GM23338 (cell line): ENCODE results near the gene TMEM132D. TPM values are rescaled to one million over a fixed set of nuclear protein-coding genes. Genes with fewer than 3 reads are reported as not detected.
A peak's percentile ranks its signal among the peaks of the same experiment; 100 is the strongest.

ENCODE experiments used
- ATAC-seq: fragments of 200-7000 bp; cut with Tn5 transposase; 3 replicates; pipeline ENCODE4 v1.9.1; 2020
- DNase-seq: peaks from one replicate; pipeline ENCODE4 v3.0.0-alpha.2; 2015; ENCODE audit warnings: low spot score
- H2AFZ ChIP-seq: fragments of 200-600 bp; sonication (generic); 2 replicates; pipeline ENCODE4 v1.8.0; 2016; ENCODE audit warnings: antibody characterized with exemption, mild to moderate bottlenecking, moderate library complexity
- H3F3A ChIP-seq: fragments of 200-600 bp; sonication (generic); replicated peaks from 2 replicates; pipeline ENCODE4 v1.8.0; 2017; ENCODE audit warnings: antibody characterized with exemption, mixed run types, low read depth
- H3K27ac ChIP-seq: fragments of 200-600 bp; sonication (generic); 2 replicates; pipeline ENCODE4 v1.6.1; 2016; ENCODE audit warnings: low read depth
- H3K27me3 ChIP-seq: fragments of 200-600 bp; sonication (generic); 2 replicates; pipeline ENCODE4 v1.8.0; 2016; ENCODE audit warnings: mild to moderate bottlenecking, mixed run types, moderate library complexity; ENCODE audit not compliant: insufficient read depth
- H3K36me3 ChIP-seq: fragments of 200-600 bp; sonication (generic); 2 replicates; pipeline ENCODE4 v1.8.0; 2016; ENCODE audit warnings: mild to moderate bottlenecking; ENCODE audit not compliant: insufficient read depth
- H3K4me1 ChIP-seq: fragments of 200-600 bp; sonication (generic); 2 replicates; pipeline ENCODE4 v1.8.0; 2016; ENCODE audit warnings: mild to moderate bottlenecking, moderate library complexity; ENCODE audit not compliant: insufficient read depth
- H3K4me2 ChIP-seq: fragments of 200-600 bp; sonication (generic); 2 replicates; pipeline ENCODE4 v1.7.1; 2017; ENCODE audit warnings: mixed run types
- H3K4me3 ChIP-seq: fragments of 200-600 bp; sonication (generic); 2 replicates; pipeline ENCODE4 v1.6.1; 2016; ENCODE audit warnings: mixed run types
- H3K79me2 ChIP-seq: fragments of 200-600 bp; sonication (generic); replicated peaks from 2 replicates; pipeline ENCODE4 v1.8.0; 2017; ENCODE audit warnings: mild to moderate bottlenecking; ENCODE audit not compliant: insufficient read depth
- H3K9me2 ChIP-seq: fragments of 200-600 bp; sonication (generic); 2 replicates; pipeline ENCODE4 v1.8.0; 2017; ENCODE audit not compliant: insufficient read depth
- H4K20me1 ChIP-seq: fragments of 200-600 bp; sonication (generic); replicated peaks from 2 replicates; pipeline ENCODE4 v1.8.0; 2017; ENCODE audit warnings: mild to moderate bottlenecking; ENCODE audit not compliant: insufficient read depth
- H3K27ac Mint-ChIP-seq: 2 replicates; pipeline ENCODE4 v1.8.0; 2020; ENCODE audit warnings: inconsistent platforms, mild to moderate bottlenecking, moderate library complexity, mixed read lengths
- H3K27me3 Mint-ChIP-seq: 3 replicates; pipeline ENCODE4 v1.8.0; 2022; ENCODE audit warnings: low read depth, mild to moderate bottlenecking, moderate library complexity, mixed read lengths, inconsistent platforms; ENCODE audit not compliant: insufficient read depth, poor library complexity
- H3K36me3 Mint-ChIP-seq: 3 replicates; pipeline ENCODE4 v1.8.0; 2021; ENCODE audit warnings: low read depth, mild to moderate bottlenecking, inconsistent platforms, moderate library complexity, mixed read lengths
- H3K4me1 Mint-ChIP-seq: 3 replicates; pipeline ENCODE4 v1.8.0; 2020; ENCODE audit warnings: mild to moderate bottlenecking, inconsistent platforms, mixed read lengths
- H3K4me3 Mint-ChIP-seq: 3 replicates; pipeline ENCODE4 v1.8.0; 2021; ENCODE audit warnings: moderate library complexity, mild to moderate bottlenecking, inconsistent platforms, mixed read lengths
- H3K9me3 Mint-ChIP-seq: 3 replicates; pipeline ENCODE4 v1.8.0; 2020; ENCODE audit warnings: moderate library complexity, mild to moderate bottlenecking, inconsistent platforms, mixed read lengths
- CREB1 ChIP-seq: fragments of 250-450 bp; sonication (Bioruptor Pico); IDR thresholded peaks from 2 replicates; pipeline ENCODE4 v1.5.0; 2020; ENCODE audit warnings: low read depth, mild to moderate bottlenecking, moderate library complexity
- CTCF ChIP-seq, 2 experiments: fragments of 200-600 bp in 1 of 2; sonication (generic) in 1 of 2; conservative IDR thresholded peaks; 2 replicates each; pipeline versions ENCODE4 v1.5.1 to v1.6.1; 2016 to 2017; ENCODE audit warnings: antibody characterized with exemption in 2 of 2, low read depth in 2 of 2, mild to moderate bottlenecking in 2 of 2, moderate library complexity in 1 of 2
- ETS1 ChIP-seq: IDR thresholded peaks from 2 replicates; pipeline ENCODE4 v1.6.1; 2016; ENCODE audit warnings: antibody characterized with exemption
- EZH2 ChIP-seq: fragments of 200-600 bp; sonication (generic); IDR thresholded peaks from one replicate; pipeline ENCODE4 v1.8.0; 2017; ENCODE audit warnings: antibody characterized with exemption, mild to moderate bottlenecking, low read depth; ENCODE audit not compliant: unreplicated experiment
- EZH2phosphoT487 ChIP-seq: fragments of 200-600 bp; sonication (generic); IDR thresholded peaks from one replicate; pipeline ENCODE4 v1.8.1; 2018; ENCODE audit warnings: antibody characterized with exemption; ENCODE audit not compliant: unreplicated experiment
- JUNB ChIP-seq: IDR thresholded peaks from one replicate; pipeline ENCODE4 v1.6.1; 2016; ENCODE audit warnings: antibody characterized with exemption; ENCODE audit not compliant: unreplicated experiment
- NANOG ChIP-seq: IDR thresholded peaks from 2 replicates; pipeline ENCODE4 v1.6.1; 2016; ENCODE audit warnings: antibody characterized with exemption, borderline replicate concordance
- POLR2AphosphoS5 ChIP-seq: IDR thresholded peaks from 2 replicates; pipeline ENCODE4 v1.6.1; 2016; ENCODE audit warnings: antibody characterized with exemption, low read depth
- REST ChIP-seq: IDR thresholded peaks from one replicate; pipeline ENCODE4 v1.6.1; 2018; ENCODE audit warnings: antibody characterized with exemption; ENCODE audit not compliant: unreplicated experiment
- STAT1 ChIP-seq: IDR thresholded peaks from one replicate; pipeline ENCODE4 v1.6.1; 2016; ENCODE audit warnings: antibody characterized with exemption; ENCODE audit not compliant: unreplicated experiment
- ZNF114 ChIP-seq: fragments of 250-450 bp; sonication (Bioruptor Pico); IDR thresholded peaks from 2 replicates; pipeline ENCODE4 v1.5.0; 2020; ENCODE audit warnings: mild to moderate bottlenecking, moderate library complexity
- ZNF331 ChIP-seq: fragments of 250-450 bp; sonication (Bioruptor Pico); IDR thresholded peaks from 2 replicates; pipeline ENCODE4 v1.5.0; 2020; ENCODE audit warnings: low read depth, mild to moderate bottlenecking, moderate library complexity
- ZNF462 ChIP-seq: fragments of 250-450 bp; sonication (Bioruptor Pico); IDR thresholded peaks from 2 replicates; pipeline ENCODE4 v1.5.0; 2020; ENCODE audit warnings: mild to moderate bottlenecking, moderate library complexity
- polyA plus RNA-seq: library from polyadenylated mRNA; unstranded; fragments of >200 nt; fragmentation: Nextera tagmentation; extraction: Ambion mirVana; gene quantifications from 2 replicates; pipeline ENCODE4 v1.2.1, GENCODE V29; 2016
- total RNA-seq: library from RNA; depleted of rRNA; stranded (reverse); fragments of >200 nt; shearing (Covaris generic); gene quantifications from 2 replicates; pipeline ENCODE4 v1.2.3, GENCODE V29; 2014

TMEM132D gene
- total and polyA plus RNA-seq, 2 experiments from 2014 or later = 0.44 to 5.3 TPM

GRCh38 chr12:129901254-129901653 lies 2.6 kb downstream of the TMEM132D start:
- Histone ChIP-seq H3K27ac (no peak overlapping the region), H4K20me1 (peaks cover 10% of the 10 kb centered on the region; the same call in 1 of the 2 replicates), H3K4me3 (no peak overlapping the region), H3K4me2 (0 out of 2 replicates have a peak overlapping the region, but pooled peaks have one; percentile 77), H3K79me2 (peaks cover 49% of the 10 kb centered on the region), H3K4me1 (peaks cover 14% of the 10 kb centered on the region; the same call in 1 of the 2 replicates), H3K27me3 (peaks cover 36% of the 10 kb centered on the region), H3K36me3 (0 out of 2 replicates have a peak, but pooled peaks cover 4% of the 10 kb centered on the region), H3F3A (no peaks in the 10 kb centered on the region), H2AFZ (no peak overlapping the region), H3K9me2 (no peaks in the 10 kb centered on the region)
- no peak overlapping the region for H3K27ac Mint-ChIP-seq
- H3K4me3 Mint-ChIP-seq = no peak overlapping the region
- no peak for DNase-seq
- ATAC-seq = no peak
- no peaks in the 10 kb centered on the region for H3K4me1 Mint-ChIP-seq
- peaks cover 20% of the 10 kb centered on the region for H3K9me3 Mint-ChIP-seq
- TF ChIP-seq EZH2 (no peak), EZH2phosphoT487 (no peak), CTCF (conservative IDR thresholded peaks at IDR 0.05; ENCODE audit: low read depth in 2 of 2) (no peak), ZNF331 (CRISPR knock-in tag) (no peak), ZNF462 (no peak), REST (no peak), ZNF114 (CRISPR knock-in tag) (no peak), NANOG (no peak), ETS1 (no peak), JUNB (no peak), STAT1 (no peak), POLR2AphosphoS5 (no peak), CREB1 (CRISPR knock-in tag) (no peak)
- H3K36me3 Mint-ChIP-seq = peaks cover 53% of the 10 kb centered on the region
- H3K27me3 Mint-ChIP-seq = no peaks in the 10 kb centered on the region
